Measurements from ENCODE around the gene CD164L2.

- TF ChIP-seq, protein P1, sequence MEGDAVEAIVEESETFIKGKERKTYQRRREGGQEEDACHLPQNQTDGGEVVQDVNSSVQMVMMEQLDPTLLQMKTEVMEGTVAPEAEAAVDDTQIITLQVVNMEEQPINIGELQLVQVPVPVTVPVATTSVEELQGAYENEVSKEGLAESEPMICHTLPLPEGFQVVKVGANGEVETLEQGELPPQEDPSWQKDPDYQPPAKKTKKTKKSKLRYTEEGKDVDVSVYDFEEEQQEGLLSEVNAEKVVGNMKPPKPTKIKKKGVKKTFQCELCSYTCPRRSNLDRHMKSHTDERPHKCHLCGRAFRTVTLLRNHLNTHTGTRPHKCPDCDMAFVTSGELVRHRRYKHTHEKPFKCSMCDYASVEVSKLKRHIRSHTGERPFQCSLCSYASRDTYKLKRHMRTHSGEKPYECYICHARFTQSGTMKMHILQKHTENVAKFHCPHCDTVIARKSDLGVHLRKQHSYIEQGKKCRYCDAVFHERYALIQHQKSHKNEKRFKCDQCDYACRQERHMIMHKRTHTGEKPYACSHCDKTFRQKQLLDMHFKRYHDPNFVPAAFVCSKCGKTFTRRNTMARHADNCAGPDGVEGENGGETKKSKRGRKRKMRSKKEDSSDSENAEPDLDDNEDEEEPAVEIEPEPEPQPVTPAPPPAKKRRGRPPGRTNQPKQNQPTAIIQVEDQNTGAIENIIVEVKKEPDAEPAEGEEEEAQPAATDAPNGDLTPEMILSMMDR (IDR thresholded peaks at IDR 0.05), result no peak
- TF ChIP-seq POLR2A (IDR thresholded peaks at IDR 0.05; ENCODE audit: low read depth), result no peak
- no peak for TF ChIP-seq POLR2AphosphoS5 (IDR thresholded peaks at IDR 0.05)
Measured at GRCh38 chr1:27356277-27356618, 26.9 kb downstream of the CD164L2 start.
